Mucosa of descending colon (tissue), 3 donors: ENCODE data around the gene PIP4K2A. TPM values are rescaled to one million over a fixed set of nuclear protein-coding genes. Genes with fewer than 3 reads are reported as not detected.

ENCODE experiments used
- ATAC-seq: fragments of 200-7000 bp; cut with Tn5 transposase; one replicate; pipeline ENCODE4 v1.9.1; 2020; ENCODE audit warnings: mild to moderate bottlenecking, moderate library complexity
- DNase-seq, 3 donors: peaks; one replicate each; pipeline ENCODE4 v3.0.0-alpha.2; 2020
- H3K36me3 ChIP-seq: fragments of 200-600 bp; one replicate; pipeline ENCODE4 v1.8.0; 2021; ENCODE audit warnings: low read depth, mild to moderate bottlenecking
- H3K4me1 ChIP-seq: fragments of 200-600 bp; one replicate; pipeline ENCODE4 v1.8.0; 2021; ENCODE audit warnings: low read depth, mild to moderate bottlenecking
- H3K4me3 ChIP-seq: fragments of 200-600 bp; one replicate; pipeline ENCODE4 v1.8.0; 2021; ENCODE audit warnings: mild to moderate bottlenecking
- H3K9me3 ChIP-seq: fragments of 200-600 bp; one replicate; pipeline ENCODE4 v1.8.0; 2021; ENCODE audit warnings: mild to moderate bottlenecking
- CTCF ChIP-seq: fragments of 200-600 bp; IDR thresholded peaks from one replicate; pipeline ENCODE4 v1.8.0; 2022; ENCODE audit warnings: antibody characterized with exemption, mild to moderate bottlenecking
- intact Hi-C, 2 donors: fragments of 100-400 bp; cut with DNase I in 1 of 2; cut with micrococcal nuclease in 1 of 2; formaldehyde crosslinking; loops; one replicate each; pipeline versions ENCODE4 v1.11.0 to v1.11.1; 2022; cut with DNase I, micrococcal nuclease
- total RNA-seq, 3 donors: library from RNA; stranded (reverse); fragmentation: NEBNext Ultra II Directional in 2 of 3; extraction: Animal tissue kit (Norgen Biotek cat#: 25700) in 2 of 3; gene quantifications; one replicate each; pipeline versions ENCODE4 v1.2.1 to v1.2.4, GENCODE V29; 2021 to 2023
- donor health status: DM: no; HTN: no; CAD: no; lungs with moderate emphysema.
- donor health status: DM: no; HTN: no; CAD: no.
- donor health status: DM: no; HTN: yes; CAD: no.

The PIP4K2A gene
- total RNA-seq, 3 donors from 2014 or later: 17.2 to 29.4 (median 21.2) TPM

- H3K9me3 ChIP-seq: no peaks in the 10 kb centered on the region
- H3K4me3 ChIP-seq: no peak overlapping the region
- ATAC-seq (no peak), DNase-seq (no peak)
- no peaks in the 10 kb centered on the region for H3K36me3 ChIP-seq
- TF ChIP-seq CTCF: no peak
- no peaks in the 10 kb centered on the region for H3K4me1 ChIP-seq
- intact Hi-C loops: no loop called here
Observed at GRCh38 chr10:22737587-22737986, 23.2 kb upstream of the PIP4K2A start.

- DNase-seq (no peak), ATAC-seq (no peak)
- Histone ChIP-seq H3K9me3 (no peaks in the 10 kb centered on the region), H3K36me3 (no peaks in the 10 kb centered on the region), H3K4me1 (no peaks in the 10 kb centered on the region), H3K4me3 (no peak overlapping the region)
- intact Hi-C loops: no loop called here
- TF ChIP-seq CTCF: no peak
Observed at GRCh38 chr10:22736134-22736533, 21.8 kb upstream of the PIP4K2A start.

GRCh38 chr10:22733992-22734391, 19.6 kb upstream of the PIP4K2A start:
- intact Hi-C loops: no loop called here

GRCh38 chr10:22727663-22728062, 13.3 kb upstream of the PIP4K2A start:
- no peak for DNase-seq
- H3K9me3 ChIP-seq: no peaks in the 10 kb centered on the region
- no peaks in the 10 kb centered on the region for H3K4me1 ChIP-seq
- ATAC-seq: no peak
- TF ChIP-seq CTCF: no peak
- no peaks in the 10 kb centered on the region for H3K36me3 ChIP-seq
- intact Hi-C loops: no loop called here
- no peak overlapping the region for H3K4me3 ChIP-seq

More at GRCh38 chr10:22733992-22734391, 19.6 kb upstream of the PIP4K2A start:
- no peaks in the 10 kb centered on the region for H3K4me1 ChIP-seq
- TF ChIP-seq CTCF: no peak
- no peak for ATAC-seq
- no peak overlapping the region for H3K4me3 ChIP-seq
- DNase-seq: no peak
- H3K36me3 ChIP-seq: no peaks in the 10 kb centered on the region
- H3K9me3 ChIP-seq: no peaks in the 10 kb centered on the region

- intact Hi-C loops: no loop called here
- Histone ChIP-seq H3K9me3 (no peaks in the 10 kb centered on the region), H3K4me3 (no peak overlapping the region), H3K36me3 (no peaks in the 10 kb centered on the region), H3K4me1 (no peaks in the 10 kb centered on the region)
- DNase-seq: no peak
- TF ChIP-seq CTCF: no peak
- ATAC-seq: no peak
Observed at GRCh38 chr10:22727112-22727511, 12.7 kb upstream of the PIP4K2A start.

- ATAC-seq: no peak
- no peaks in the 10 kb centered on the region for H3K4me1 ChIP-seq
- H3K9me3 ChIP-seq: no peaks in the 10 kb centered on the region
- H3K4me3 ChIP-seq: no peak overlapping the region
- intact Hi-C loops: no loop called here
- H3K36me3 ChIP-seq: no peaks in the 10 kb centered on the region
- DNase-seq: no peak
- TF ChIP-seq CTCF: no peak
Observed at GRCh38 chr10:22724773-22725172, 10.4 kb upstream of the PIP4K2A start.
